Mucosa of descending colon (tissue), 3 donors: Measurements from ENCODE around the gene MAF. TPM values are rescaled to one million over a fixed set of nuclear protein-coding genes. Genes with fewer than 3 reads are reported as not detected.

Experiments
- ATAC-seq: fragments of 200-7000 bp; cut with Tn5 transposase; one replicate; pipeline ENCODE4 v1.9.1; 2020; ENCODE audit warnings: mild to moderate bottlenecking, moderate library complexity
- DNase-seq, 3 donors: peaks; one replicate each; pipeline ENCODE4 v3.0.0-alpha.2; 2020
- H3K36me3 ChIP-seq: fragments of 200-600 bp; one replicate; pipeline ENCODE4 v1.8.0; 2021; ENCODE audit warnings: low read depth, mild to moderate bottlenecking
- H3K4me1 ChIP-seq: fragments of 200-600 bp; one replicate; pipeline ENCODE4 v1.8.0; 2021; ENCODE audit warnings: low read depth, mild to moderate bottlenecking
- H3K4me3 ChIP-seq: fragments of 200-600 bp; one replicate; pipeline ENCODE4 v1.8.0; 2021; ENCODE audit warnings: mild to moderate bottlenecking
- H3K9me3 ChIP-seq: fragments of 200-600 bp; one replicate; pipeline ENCODE4 v1.8.0; 2021; ENCODE audit warnings: mild to moderate bottlenecking
- CTCF ChIP-seq: fragments of 200-600 bp; IDR thresholded peaks from one replicate; pipeline ENCODE4 v1.8.0; 2022; ENCODE audit warnings: antibody characterized with exemption, mild to moderate bottlenecking
- intact Hi-C, 2 donors: fragments of 100-400 bp; cut with DNase I in 1 of 2; cut with micrococcal nuclease in 1 of 2; formaldehyde crosslinking; loops; one replicate each; pipeline versions ENCODE4 v1.11.0 to v1.11.1; 2022; cut with DNase I, micrococcal nuclease
- total RNA-seq, 3 donors: library from RNA; stranded (reverse); fragmentation: NEBNext Ultra II Directional in 2 of 3; extraction: Animal tissue kit (Norgen Biotek cat#: 25700) in 2 of 3; gene quantifications; one replicate each; pipeline versions ENCODE4 v1.2.1 to v1.2.4, GENCODE V29; 2021 to 2023
- donor health status: DM: no; HTN: no; CAD: no; lungs with moderate emphysema.
- donor health status: DM: no; HTN: no; CAD: no.
- donor health status: DM: no; HTN: yes; CAD: no.

MAF gene
- total RNA-seq, 3 donors from 2014 or later = 17.7 to 48.1 (median 25.1) TPM

GRCh38 chr16:79595231-79595641 lies 5.3 kb downstream of the MAF start:
- intact Hi-C loops = no loop called here
- Histone ChIP-seq H3K4me3 (no peak overlapping the region), H3K9me3 (no peaks in the 10 kb centered on the region), H3K4me1 (peaks cover 4% of the 10 kb centered on the region), H3K36me3 (no peaks in the 10 kb centered on the region)
- no peak for DNase-seq
- no peak for ATAC-seq
- no peak for TF ChIP-seq CTCF

- DNase-seq (no peak), ATAC-seq (no peak)
- H3K9me3 ChIP-seq = no peaks in the 10 kb centered on the region
- no peak for TF ChIP-seq CTCF
- H3K36me3 ChIP-seq = no peaks in the 10 kb centered on the region
- intact Hi-C loops = no loop called here
- H3K4me1 ChIP-seq = peaks cover 2% of the 10 kb centered on the region
- H3K4me3 ChIP-seq = no peak overlapping the region
These were observed 6.8 kb downstream of the MAF start for GRCh38 chr16:79593754-79594153.

- H3K36me3 ChIP-seq = no peaks in the 10 kb centered on the region
- H3K9me3 ChIP-seq = no peaks in the 10 kb centered on the region
- no peak overlapping the region for H3K4me3 ChIP-seq
- intact Hi-C loops = no loop called here
- DNase-seq (no peak), ATAC-seq (peak; percentile 53)
- no peak for TF ChIP-seq CTCF
- H3K4me1 ChIP-seq = no peaks in the 10 kb centered on the region
These were observed 7.4 kb downstream of the MAF start for GRCh38 chr16:79593074-79593531.

GRCh38 chr16:79592186-79592585 lies 8.4 kb downstream of the MAF start:
- Histone ChIP-seq H3K4me1 (no peaks in the 10 kb centered on the region), H3K9me3 (no peaks in the 10 kb centered on the region), H3K36me3 (no peaks in the 10 kb centered on the region), H3K4me3 (no peak overlapping the region)
- DNase-seq (no peak), ATAC-seq (no peak)
- intact Hi-C loops = no loop called here
- no peak for TF ChIP-seq CTCF

- no peak for TF ChIP-seq CTCF
- H3K36me3 ChIP-seq = no peaks in the 10 kb centered on the region
- peak in 1 of 3 donors; percentile 27 for DNase-seq
- H3K4me3 ChIP-seq = no peak overlapping the region
- intact Hi-C loops = no loop called here
- H3K4me1 ChIP-seq = no peaks in the 10 kb centered on the region
- H3K9me3 ChIP-seq = no peaks in the 10 kb centered on the region
- peak; percentile 15 for ATAC-seq
These were observed 10.9 kb downstream of the MAF start for GRCh38 chr16:79589601-79590102.

- ATAC-seq (no peak), DNase-seq (no peak)
- H3K36me3 ChIP-seq = no peaks in the 10 kb centered on the region
- no peak for TF ChIP-seq CTCF
- intact Hi-C loops = no loop called here
- no peak overlapping the region for H3K4me3 ChIP-seq
- no peaks in the 10 kb centered on the region for H3K9me3 ChIP-seq
- H3K4me1 ChIP-seq = no peaks in the 10 kb centered on the region
These were observed 12.6 kb downstream of the MAF start for GRCh38 chr16:79587897-79588296.
